WTC11 (cell line): ENCODE data around the gene KDM6B. TPM values are rescaled to one million over a fixed set of nuclear protein-coding genes. Genes with fewer than 3 reads are reported as not detected.

Experiments
- ATAC-seq: fragments of 200-7000 bp; cut with Tn5 transposase; 2 replicates; pipeline ENCODE4 v1.10.0; 2021; ENCODE audit warnings: mild to moderate bottlenecking, moderate library complexity
- CTCF ChIA-PET: fragments of 300-600 bp; sonication (Branson Sonifier 250); formaldehyde crosslinking; loops from one replicate; lab custom pipeline; 2021; ENCODE audit warnings: antibody characterized with exemption; lab: Charles Lee
- POLR2A ChIA-PET: fragments of 350-600 bp; sonication (Branson Sonifier 250); formaldehyde crosslinking; loops from one replicate; lab custom pipeline; 2021; ENCODE audit warnings: antibody characterized with exemption; lab: Charles Lee
- DNase-seq: peaks from one replicate; pipeline ENCODE4 v3.0.0; 2021; ENCODE audit warnings: low spot score
- H3K27ac Mint-ChIP-seq: 2 replicates; pipeline ENCODE4 v1.8.0; 2021; ENCODE audit warnings: mixed read lengths
- H3K27me3 Mint-ChIP-seq: 2 replicates; pipeline ENCODE4 v1.8.0; 2021; ENCODE audit warnings: low read depth, mild to moderate bottlenecking, moderate library complexity, mixed read lengths
- H3K36me3 Mint-ChIP-seq: 2 replicates; pipeline ENCODE4 v1.8.0; 2021; ENCODE audit warnings: mixed read lengths
- H3K4me1 Mint-ChIP-seq: 2 replicates; pipeline ENCODE4 v1.8.0; 2022; ENCODE audit warnings: mixed read lengths
- H3K4me3 Mint-ChIP-seq: 2 replicates; pipeline ENCODE4 v1.8.0; 2021; ENCODE audit warnings: mild to moderate bottlenecking, moderate library complexity, mixed read lengths
- H3K9me3 Mint-ChIP-seq: 2 replicates; pipeline ENCODE4 v1.8.0; 2021; ENCODE audit warnings: mixed read lengths
- CDX4 ChIP-seq: fragments of 250-450 bp; sonication (Bioruptor Pico); IDR thresholded peaks from 2 replicates; pipeline ENCODE4 v1.9.0; 2021; ENCODE audit warnings: moderate library complexity, mild to moderate bottlenecking, inconsistent platforms, borderline replicate concordance
- ESRRA ChIP-seq: sonication (generic); formaldehyde crosslinking; IDR thresholded peaks from 2 replicates; pipeline ENCODE4 v1.8.1; 2022; ENCODE audit warnings: mild to moderate bottlenecking, missing genetic modification reagents, borderline replicate concordance
- FOXP1 ChIP-seq: sonication (generic); formaldehyde crosslinking; IDR thresholded peaks from 2 replicates; pipeline ENCODE4 v1.8.0; 2022; ENCODE audit warnings: missing genetic modification reagents, mild to moderate bottlenecking, moderate library complexity, borderline replicate concordance
- KAT7 ChIP-seq: sonication (generic); formaldehyde crosslinking; IDR thresholded peaks from 2 replicates; pipeline ENCODE4 v1.8.1; 2023; ENCODE audit warnings: missing genetic modification reagents, mild to moderate bottlenecking, borderline replicate concordance
- NFATC4 ChIP-seq: fragments of 250-450 bp; sonication (Bioruptor Pico); IDR thresholded peaks from 2 replicates; pipeline ENCODE4 v1.9.0; 2021; ENCODE audit warnings: mild to moderate bottlenecking
- RORB ChIP-seq: fragments of 250-450 bp; sonication (Bioruptor Pico); IDR thresholded peaks from 2 replicates; pipeline ENCODE4 v1.9.0; 2021; ENCODE audit warnings: mild to moderate bottlenecking
- SP1 ChIP-seq: sonication (generic); formaldehyde crosslinking; conservative IDR thresholded peaks from 2 replicates; pipeline ENCODE4 v1.8.1; 2022; ENCODE audit warnings: missing genetic modification reagents
- TEAD4 ChIP-seq: sonication (generic); formaldehyde crosslinking; IDR thresholded peaks from 2 replicates; pipeline ENCODE4 v1.8.0; 2022; ENCODE audit warnings: mild to moderate bottlenecking, missing genetic modification reagents
- TP53 ChIP-seq: sonication (generic); formaldehyde crosslinking; IDR thresholded peaks from 2 replicates; pipeline ENCODE4 v1.8.1; 2023; ENCODE audit warnings: mild to moderate bottlenecking, missing genetic modification reagents
- ZNF396 ChIP-seq: fragments of 250-450 bp; sonication (Bioruptor Pico); IDR thresholded peaks from 2 replicates; pipeline ENCODE4 v1.8.0; 2021; ENCODE audit warnings: mild to moderate bottlenecking, moderate library complexity, borderline replicate concordance
- total RNA-seq: library from RNA; stranded (reverse); gene quantifications from 3 replicates; pipeline ENCODE4 v1.2.3, GENCODE V29; 2021
- TF ChIP-seq, protein P1 (sequence below): sonication (generic); formaldehyde crosslinking; IDR thresholded peaks from 2 replicates; pipeline ENCODE4 v1.8.1; 2023; ENCODE audit warnings: mild to moderate bottlenecking, missing genetic modification reagents, moderate library complexity
- TF ChIP-seq, protein P2 (sequence below): sonication (generic); formaldehyde crosslinking; IDR thresholded peaks from 2 replicates; pipeline ENCODE4 v1.8.1; 2023; ENCODE audit warnings: mild to moderate bottlenecking, missing genetic modification reagents
- TF ChIP-seq, protein P3 (sequence below): sonication (generic); formaldehyde crosslinking; IDR thresholded peaks from 2 replicates; pipeline ENCODE4 v1.8.1; 2023; ENCODE audit warnings: mild to moderate bottlenecking, missing genetic modification reagents, moderate library complexity
- TF ChIP-seq, protein P4 (sequence below): sonication (generic); formaldehyde crosslinking; IDR thresholded peaks from 2 replicates; pipeline ENCODE4 v1.8.1; 2023; ENCODE audit warnings: mild to moderate bottlenecking, missing genetic modification reagents
- TF ChIP-seq, protein P5 (sequence below): sonication (generic); formaldehyde crosslinking; IDR thresholded peaks from 2 replicates; pipeline ENCODE4 v1.8.1; 2022; ENCODE audit warnings: mild to moderate bottlenecking, missing genetic modification reagents, moderate library complexity, borderline replicate concordance
- TF ChIP-seq, protein P6 (sequence below): sonication (generic); formaldehyde crosslinking; conservative IDR thresholded peaks from 2 replicates; pipeline ENCODE4 v1.8.1; 2022; ENCODE audit warnings: mild to moderate bottlenecking, missing genetic modification reagents

Gene KDM6B
- total RNA-seq, 1 experiment from 2014 or later, result 13.2 TPM

GRCh38 chr17:7841915-7842379, 7.9 kb downstream of the KDM6B start (continued):
- TF ChIP-seq, protein P1, sequence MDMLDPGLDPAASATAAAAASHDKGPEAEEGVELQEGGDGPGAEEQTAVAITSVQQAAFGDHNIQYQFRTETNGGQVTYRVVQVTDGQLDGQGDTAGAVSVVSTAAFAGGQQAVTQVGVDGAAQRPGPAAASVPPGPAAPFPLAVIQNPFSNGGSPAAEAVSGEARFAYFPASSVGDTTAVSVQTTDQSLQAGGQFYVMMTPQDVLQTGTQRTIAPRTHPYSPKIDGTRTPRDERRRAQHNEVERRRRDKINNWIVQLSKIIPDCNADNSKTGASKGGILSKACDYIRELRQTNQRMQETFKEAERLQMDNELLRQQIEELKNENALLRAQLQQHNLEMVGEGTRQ, result peak; percentile 61
- TF ChIP-seq SP1 (peak; percentile 68; the same call in 1 of the 2 replicates), CDX4 (CRISPR knock-in tag) (no peak), KAT7 (CRISPR knock-in tag) (no peak), NFATC4 (CRISPR knock-in tag) (no peak)
- TF ChIP-seq, protein P2, sequence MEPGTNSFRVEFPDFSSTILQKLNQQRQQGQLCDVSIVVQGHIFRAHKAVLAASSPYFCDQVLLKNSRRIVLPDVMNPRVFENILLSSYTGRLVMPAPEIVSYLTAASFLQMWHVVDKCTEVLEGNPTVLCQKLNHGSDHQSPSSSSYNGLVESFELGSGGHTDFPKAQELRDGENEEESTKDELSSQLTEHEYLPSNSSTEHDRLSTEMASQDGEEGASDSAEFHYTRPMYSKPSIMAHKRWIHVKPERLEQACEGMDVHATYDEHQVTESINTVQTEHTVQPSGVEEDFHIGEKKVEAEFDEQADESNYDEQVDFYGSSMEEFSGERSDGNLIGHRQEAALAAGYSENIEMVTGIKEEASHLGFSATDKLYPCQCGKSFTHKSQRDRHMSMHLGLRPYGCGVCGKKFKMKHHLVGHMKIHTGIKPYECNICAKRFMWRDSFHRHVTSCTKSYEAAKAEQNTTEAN (CRISPR knock-in tag), result no peak
- TF ChIP-seq, protein P3, sequence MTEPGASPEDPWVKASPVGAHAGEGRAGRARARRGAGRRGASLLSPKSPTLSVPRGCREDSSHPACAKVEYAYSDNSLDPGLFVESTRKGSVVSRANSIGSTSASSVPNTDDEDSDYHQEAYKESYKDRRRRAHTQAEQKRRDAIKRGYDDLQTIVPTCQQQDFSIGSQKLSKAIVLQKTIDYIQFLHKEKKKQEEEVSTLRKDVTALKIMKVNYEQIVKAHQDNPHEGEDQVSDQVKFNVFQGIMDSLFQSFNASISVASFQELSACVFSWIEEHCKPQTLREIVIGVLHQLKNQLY, result no peak

GRCh38 chr17:7842380-7843256, 8.6 kb downstream of the KDM6B start:
- Mint-ChIP-seq H3K27me3 (peaks cover 51% of the 10 kb centered on the region), H3K27ac (peak overlapping the region; percentile 51), H3K9me3 (no peaks in the 10 kb centered on the region), H3K36me3 (no peaks in the 10 kb centered on the region), H3K4me3 (peak overlapping the region; percentile 81), H3K4me1 (peaks cover 35% of the 10 kb centered on the region)
- no peak; the same call in 1 of the 2 replicates for ATAC-seq
- peak; percentile 58 for DNase-seq
- TF ChIP-seq, protein P4, sequence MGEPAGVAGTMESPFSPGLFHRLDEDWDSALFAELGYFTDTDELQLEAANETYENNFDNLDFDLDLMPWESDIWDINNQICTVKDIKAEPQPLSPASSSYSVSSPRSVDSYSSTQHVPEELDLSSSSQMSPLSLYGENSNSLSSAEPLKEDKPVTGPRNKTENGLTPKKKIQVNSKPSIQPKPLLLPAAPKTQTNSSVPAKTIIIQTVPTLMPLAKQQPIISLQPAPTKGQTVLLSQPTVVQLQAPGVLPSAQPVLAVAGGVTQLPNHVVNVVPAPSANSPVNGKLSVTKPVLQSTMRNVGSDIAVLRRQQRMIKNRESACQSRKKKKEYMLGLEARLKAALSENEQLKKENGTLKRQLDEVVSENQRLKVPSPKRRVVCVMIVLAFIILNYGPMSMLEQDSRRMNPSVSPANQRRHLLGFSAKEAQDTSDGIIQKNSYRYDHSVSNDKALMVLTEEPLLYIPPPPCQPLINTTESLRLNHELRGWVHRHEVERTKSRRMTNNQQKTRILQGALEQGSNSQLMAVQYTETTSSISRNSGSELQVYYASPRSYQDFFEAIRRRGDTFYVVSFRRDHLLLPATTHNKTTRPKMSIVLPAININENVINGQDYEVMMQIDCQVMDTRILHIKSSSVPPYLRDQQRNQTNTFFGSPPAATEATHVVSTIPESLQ (CRISPR knock-in tag), result no peak
- TF ChIP-seq, protein P5, sequence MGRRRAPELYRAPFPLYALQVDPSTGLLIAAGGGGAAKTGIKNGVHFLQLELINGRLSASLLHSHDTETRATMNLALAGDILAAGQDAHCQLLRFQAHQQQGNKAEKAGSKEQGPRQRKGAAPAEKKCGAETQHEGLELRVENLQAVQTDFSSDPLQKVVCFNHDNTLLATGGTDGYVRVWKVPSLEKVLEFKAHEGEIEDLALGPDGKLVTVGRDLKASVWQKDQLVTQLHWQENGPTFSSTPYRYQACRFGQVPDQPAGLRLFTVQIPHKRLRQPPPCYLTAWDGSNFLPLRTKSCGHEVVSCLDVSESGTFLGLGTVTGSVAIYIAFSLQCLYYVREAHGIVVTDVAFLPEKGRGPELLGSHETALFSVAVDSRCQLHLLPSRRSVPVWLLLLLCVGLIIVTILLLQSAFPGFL (CRISPR knock-in tag), result no peak
- 0 out of 2 replicates have a peak, but pooled peaks have one; percentile 60 for TF ChIP-seq KAT7 (CRISPR knock-in tag)
- no peak for TF ChIP-seq RORB (CRISPR knock-in tag)
- TF ChIP-seq TEAD4, result 0 out of 2 replicates have a peak, but pooled peaks have one; percentile 22
- ChIA-PET CTCF (interaction anchor here (0.6 to 7.0 kb wide), 10 partner anchors 8 to 237 kb away, joined by 3 to 66 read pairs (median 6); partner anchors contain the start of gene KDM6B), POLR2A (interaction anchor here (0.5 to 0.8 kb wide), 4 partner anchors 9 to 186 kb away, joined by 3 to 4 read pairs (median 4); no protein-coding TSS in a partner anchor)

DNA sequence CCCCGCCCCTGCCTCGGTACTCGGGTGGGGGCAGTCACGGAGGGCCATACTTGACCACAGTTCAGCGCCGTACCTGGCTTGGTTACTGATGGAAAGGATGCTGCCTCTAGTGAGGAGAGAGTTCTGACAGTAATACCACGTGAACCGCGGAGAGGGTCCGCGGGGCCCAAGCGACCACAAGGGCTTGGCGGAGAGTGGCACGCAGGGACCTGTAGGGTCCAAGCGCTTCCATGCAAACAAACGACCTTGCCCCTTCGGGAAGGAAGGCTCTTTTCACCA, 9.2 kb downstream of the KDM6B start:
- ChIA-PET POLR2A (interaction anchor here (0.6 to 0.8 kb wide), 2 partner anchors 10 to 31 kb away, joined by 3 to 4 read pairs; no protein-coding TSS in a partner anchor), CTCF (interaction anchor here (0.9 to 7.0 kb wide), 7 partner anchors 8 to 236 kb away, joined by 3 to 66 read pairs (median 7); partner anchors contain the start of gene KDM6B)
- Mint-ChIP-seq H3K9me3 (no peaks in the 10 kb centered on the region), H3K36me3 (no peaks in the 10 kb centered on the region), H3K4me3 (peak overlapping the region; percentile 81), H3K27ac (no peak overlapping the region), H3K4me1 (peaks cover 33% of the 10 kb centered on the region), H3K27me3 (peaks cover 51% of the 10 kb centered on the region)
- ATAC-seq, result peak; percentile 1; the same call in 1 of the 2 replicates
- TF ChIP-seq ESRRA (CRISPR knock-in tag) (0 out of 2 replicates have a peak, but pooled peaks have one; percentile 12), TP53 (CRISPR knock-in tag) (no peak), ZNF396 (CRISPR knock-in tag) (no peak), FOXP1 (CRISPR knock-in tag) (peak; percentile 8; the same call in 1 of the 2 replicates), TEAD4 (no peak)
- TF ChIP-seq, protein P1, result 0 out of 2 replicates have a peak, but pooled peaks have one; percentile 40
- TF ChIP-seq, protein P6, sequence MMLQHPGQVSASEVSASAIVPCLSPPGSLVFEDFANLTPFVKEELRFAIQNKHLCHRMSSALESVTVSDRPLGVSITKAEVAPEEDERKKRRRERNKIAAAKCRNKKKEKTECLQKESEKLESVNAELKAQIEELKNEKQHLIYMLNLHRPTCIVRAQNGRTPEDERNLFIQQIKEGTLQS, result no peak
- DNase-seq, result no peak
